NCI-H1417 treated with DMSO at 0.1 percent for 48 hours (cell line): ENCODE results near the gene CCDC88C.
"Not testable (repeated sequence)": the region's sequence is repeated elsewhere in the genome, so short reads cannot be mapped to it uniquely, and the experiment has no call there.

Experiments used
- DNase-seq: peaks from one replicate; lab custom pipeline; 2025; lab: John Stamatoyannopoulos, UW

The CCDC88C gene

DNA sequence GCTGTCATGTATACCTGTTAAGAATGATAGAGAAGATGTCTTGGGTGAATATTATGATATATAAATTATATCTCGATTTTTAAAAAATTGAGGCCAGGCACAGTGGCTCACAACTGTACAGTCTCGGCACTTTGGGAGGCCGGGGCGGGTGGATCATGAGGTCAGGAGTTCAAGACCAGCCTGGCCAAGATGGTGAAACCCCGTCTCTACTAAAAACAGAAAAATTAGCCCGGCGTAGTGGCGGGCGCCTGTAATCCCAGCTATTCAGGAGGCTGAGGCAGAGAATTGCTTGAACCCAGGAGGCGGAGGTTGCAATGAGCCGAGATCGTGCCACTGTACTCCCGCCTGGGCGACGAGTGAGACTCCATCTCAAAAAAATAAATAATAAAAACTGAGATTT, 151.3 kb downstream of the CCDC88C start:
- DNase-seq = not testable (repeated sequence)

DNA sequence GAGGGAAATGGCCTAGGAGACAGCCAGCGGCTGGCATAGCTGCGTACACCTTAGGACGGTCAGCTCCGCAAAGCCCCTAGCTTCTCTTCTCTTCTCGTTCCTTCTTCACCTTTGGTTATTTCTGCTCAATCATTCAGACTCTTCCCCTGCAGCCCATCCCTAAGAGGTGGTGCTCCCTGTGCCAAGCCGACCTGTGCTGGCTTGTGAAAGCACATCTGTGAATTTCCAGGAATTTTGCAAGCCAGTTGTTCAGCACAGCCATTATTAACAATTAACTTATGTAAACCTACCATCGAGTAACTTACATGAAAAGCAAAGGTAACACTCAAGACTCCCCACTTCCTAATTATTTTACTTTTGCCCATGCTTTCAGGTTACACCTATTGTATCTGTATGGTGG, 152.2 kb downstream of the CCDC88C start:
- no peak for DNase-seq

DNA sequence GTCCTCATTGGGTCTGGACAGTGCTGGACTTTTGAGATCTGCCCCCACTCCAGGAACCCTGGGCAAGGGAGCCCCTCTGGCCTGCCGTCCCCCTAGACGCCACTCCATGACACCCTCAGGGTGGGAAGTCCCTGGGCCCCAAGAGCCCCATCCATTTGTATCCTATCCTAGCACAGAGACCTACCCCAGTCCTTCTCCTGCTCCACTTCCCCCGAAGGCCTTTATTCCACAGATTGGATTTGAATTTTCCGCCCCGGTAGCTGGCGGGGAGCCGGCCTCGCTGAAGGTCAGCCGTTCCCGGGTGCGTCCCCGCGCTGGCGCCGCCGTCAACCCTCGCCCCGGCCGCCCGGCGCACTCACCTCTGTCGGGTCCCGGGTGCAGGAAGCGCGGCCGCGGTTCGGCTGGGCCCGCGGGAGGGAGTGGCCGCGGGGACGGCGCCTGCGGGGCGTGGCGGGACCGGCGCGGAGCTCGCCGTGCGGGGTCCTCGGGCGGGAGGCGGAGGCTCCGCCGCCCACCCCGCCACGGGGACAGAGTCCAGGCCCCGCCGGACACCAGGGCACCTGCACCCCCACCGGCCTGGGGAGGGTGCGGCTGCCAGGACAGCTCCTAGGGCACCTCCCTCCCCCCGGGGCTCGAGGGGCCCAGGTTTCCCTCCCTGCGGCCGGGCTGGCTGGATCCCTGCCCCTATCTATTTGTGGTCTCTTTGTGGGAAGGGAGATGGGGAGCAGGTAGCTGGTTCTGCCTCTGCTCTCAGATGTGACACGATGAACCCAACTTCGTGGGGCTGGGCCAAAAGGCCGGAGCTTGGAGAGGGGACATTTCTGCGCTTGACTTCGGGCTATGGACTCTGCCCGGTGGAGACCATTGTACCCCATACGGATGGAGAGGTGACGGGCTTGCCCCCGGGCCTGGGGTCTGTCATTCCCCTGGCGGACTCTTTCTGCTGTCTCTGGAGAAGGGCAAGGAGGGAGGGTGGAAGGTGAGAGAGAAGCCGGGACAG, 153.2 kb downstream of the CCDC88C start:
- DNase-seq = no peak

DNA sequence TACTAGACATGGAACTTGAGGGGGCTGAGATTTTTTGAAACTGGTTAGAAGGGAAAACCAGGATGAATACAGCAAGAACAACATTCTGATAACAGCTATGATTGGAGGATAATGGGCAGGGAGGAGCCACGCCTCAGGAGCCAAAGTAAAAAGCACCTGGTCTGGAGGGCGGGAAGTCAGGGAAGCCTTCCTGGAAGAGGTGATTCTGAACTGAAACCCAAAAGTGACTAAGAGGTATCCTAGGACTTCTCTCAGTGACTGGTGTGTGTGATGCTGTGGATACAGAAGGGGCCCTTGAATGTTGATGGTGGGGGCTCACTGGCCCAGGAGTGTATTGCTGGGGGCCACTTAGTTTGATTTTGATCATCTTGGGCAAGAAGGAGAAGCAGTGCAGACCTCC, 154.3 kb downstream of the CCDC88C start:
- DNase-seq = no peak

DNA sequence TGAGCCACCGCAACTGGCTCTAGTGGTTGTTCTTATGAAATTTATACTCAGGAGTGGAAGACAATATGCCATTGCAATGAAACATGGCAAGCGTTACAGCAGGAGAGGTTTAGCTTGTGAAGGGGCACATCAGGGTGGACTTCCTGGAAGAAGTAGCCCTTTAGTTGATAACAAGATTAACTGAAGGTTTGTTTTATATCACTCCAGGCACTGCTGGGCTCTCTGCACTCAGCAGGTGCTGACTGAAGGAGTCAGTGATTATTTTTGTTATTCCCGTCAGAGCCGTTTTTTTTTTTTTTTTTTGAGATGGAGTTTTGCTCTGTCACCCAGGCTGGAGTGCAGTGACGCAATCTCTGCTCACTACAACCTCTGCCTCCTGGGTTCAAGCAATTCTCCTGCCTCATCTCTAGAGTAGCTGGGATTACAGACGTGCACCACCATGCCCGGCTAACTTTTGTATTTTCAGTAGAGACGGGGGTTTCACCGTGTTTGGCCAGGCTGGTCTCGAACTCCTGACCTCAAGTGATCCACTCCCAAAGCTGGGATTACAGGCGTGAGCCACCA, 155.6 kb downstream of the CCDC88C start:
- DNase-seq = no peak

DNA sequence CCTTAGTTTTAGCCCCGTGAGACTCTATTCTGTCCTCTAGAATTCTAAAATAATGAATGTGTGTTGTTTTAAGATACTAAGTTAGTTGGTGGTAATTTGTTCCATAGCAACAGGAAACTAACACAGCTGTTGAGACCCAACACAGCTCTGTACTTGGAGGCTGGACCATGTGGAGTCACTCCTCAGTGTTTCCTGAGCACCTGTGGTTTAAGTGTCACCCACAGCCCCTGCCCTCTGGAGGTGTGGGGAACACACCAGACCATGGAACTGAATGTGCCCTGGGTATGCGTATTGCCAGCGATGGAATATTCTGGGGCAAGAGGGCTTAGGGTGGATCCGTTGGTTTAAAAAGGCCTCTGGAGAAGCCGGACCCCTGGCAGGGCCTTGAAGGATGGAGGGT, 156.5 kb downstream of the CCDC88C start:
- no peak for DNase-seq

DNA sequence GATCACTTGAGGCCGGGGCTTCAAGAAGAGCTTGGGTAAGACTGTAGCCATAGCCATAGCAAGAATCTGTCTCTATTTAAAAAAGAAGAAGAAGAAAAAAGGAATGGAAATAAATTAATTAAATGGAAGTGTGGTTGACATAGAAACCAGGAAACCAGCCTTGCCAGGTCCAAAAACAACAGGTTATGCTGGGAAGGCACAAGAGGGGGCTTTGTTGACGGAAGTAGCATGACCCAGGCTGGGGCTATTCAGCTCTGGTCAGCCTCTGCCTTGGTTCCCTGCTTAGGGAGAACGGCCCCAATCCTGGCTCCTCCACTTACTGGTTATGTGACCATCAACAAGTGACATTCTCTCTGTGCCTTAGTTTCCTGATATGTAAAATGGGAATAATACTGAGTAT, 158.7 kb downstream of the CCDC88C start:
- no peak for DNase-seq

DNA sequence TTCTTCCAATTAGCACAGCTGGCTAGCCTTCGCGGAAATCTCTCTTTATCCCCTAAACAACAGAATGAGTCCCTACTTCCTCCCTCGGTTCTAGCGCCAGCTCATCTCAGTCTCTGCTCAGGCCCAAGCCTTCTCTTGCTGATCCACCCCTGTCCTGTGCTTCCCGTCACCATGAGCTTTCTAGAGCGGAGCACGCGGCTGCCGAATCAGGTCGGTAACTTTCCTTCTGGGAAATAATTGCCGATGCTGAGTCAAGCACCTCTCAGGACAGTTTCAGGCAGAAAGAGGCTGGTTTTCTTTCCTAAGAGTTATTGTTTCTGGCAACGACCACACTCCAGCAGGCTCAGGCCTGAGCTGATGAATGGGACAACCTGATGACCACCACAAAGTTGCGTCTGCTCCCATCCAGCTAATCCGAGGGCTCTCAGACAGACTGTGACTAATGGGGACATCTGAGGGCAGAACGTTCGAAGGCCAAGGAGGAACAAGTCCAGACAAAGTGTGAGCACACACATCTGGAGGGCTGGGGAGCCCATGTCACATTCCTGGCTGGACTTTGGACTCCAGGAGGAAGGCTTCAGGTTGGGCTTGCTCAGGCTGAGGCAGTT, 159.5 kb downstream of the CCDC88C start:
- DNase-seq = no peak

DNA sequence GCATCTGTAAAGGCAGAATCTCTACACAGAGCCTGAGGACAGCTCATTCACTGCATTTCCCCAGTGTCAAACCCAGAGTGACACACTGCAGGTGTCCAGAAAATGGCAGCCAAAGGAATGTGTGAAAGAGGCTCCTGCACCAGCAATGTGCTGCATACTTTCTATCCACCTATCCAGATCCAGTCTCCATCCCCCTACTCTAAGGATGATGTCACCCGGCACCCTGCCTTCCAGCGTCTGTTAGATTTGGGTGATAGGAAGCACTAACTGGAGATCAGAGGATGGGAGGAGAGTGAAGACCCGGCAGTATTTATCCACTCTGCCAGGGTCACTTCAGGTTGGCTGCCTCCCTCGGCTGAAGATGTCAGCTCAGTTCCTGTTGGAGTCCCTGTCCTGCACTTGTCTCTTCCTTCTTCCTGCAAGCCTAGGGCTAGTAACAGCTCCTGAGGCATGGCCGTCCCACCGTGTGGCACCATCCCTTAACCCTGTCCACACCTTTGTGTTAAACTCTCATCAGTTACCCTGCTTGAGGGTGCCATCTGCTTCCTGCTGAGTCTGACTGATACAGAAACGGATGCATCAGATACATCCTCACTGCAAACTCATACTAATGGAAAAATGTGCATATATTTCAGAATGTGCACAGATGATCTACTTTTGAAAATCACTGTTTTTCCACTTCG, 160.2 kb downstream of the CCDC88C start:
- DNase-seq = no peak

DNA sequence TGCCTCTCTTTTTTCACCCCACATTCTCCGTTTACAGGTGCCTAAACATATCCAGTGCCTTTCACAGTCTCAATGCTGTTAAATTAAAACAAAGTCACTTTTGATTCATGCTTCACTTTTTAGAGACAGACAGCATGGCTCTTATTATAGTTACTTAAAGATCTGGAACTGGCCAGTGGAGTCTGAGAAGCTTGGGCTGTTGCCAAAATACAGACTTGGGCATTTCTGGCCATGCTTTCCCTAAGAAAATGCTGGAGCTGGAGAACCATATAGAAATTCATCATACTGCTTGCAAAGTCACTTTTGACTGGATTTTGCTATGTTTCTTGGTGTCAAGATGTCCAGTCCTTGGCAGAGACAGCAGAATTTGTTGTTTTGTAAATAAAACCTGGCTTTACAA, 161.0 kb downstream of the CCDC88C start:
- DNase-seq = no peak

DNA sequence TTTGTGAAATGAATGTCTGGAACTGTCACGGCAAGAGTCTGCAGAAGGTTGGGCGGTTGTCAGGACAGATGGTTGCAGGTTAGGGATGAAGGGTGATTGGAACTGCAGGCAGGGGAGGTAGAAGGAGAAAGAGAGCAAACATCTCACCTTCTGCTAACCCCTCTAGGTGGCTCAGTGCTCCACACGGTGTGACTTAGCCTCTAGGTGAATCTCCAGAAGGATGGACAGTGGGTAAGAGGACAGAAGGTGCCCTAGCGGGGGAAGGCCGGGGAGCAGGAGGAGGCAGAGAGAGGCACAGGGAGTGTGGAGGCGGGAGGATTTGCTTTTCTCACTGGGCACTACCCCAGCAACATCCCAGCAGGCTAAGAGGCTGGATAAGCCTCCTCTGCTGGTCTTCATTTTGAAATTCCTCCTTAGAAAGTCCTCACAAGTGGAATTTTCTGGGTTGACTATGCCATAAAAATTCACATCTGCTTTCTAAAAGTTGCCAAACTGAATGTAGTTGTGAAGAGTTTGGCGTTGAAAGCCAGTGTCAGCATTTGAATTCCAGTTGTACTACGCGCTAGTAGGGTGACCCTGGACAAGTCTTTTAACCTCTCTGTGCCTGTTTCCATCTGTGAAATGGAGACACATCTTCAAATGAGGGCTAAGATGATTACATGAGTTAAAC, 162.5 kb downstream of the CCDC88C start:
- no peak for DNase-seq

DNA sequence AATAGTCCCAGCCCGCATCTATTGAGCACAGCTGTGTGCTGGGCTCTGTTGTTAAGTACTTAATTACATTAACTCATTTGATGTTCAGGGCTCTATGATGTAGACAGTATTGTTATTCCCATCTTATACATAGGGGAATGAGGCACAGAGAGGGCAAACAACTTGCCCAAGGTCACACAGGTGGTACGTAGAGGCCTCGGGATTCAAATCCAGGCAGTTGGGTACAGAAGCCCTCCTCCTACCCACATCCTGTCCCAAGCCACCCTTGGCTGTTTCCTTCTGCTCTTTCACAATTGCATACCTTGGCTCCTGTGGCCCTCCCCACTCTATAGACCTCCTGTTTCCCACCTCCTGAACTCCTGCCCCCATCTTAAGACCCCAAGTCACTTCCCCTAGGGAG, 163.2 kb downstream of the CCDC88C start:
- DNase-seq = no peak

DNA sequence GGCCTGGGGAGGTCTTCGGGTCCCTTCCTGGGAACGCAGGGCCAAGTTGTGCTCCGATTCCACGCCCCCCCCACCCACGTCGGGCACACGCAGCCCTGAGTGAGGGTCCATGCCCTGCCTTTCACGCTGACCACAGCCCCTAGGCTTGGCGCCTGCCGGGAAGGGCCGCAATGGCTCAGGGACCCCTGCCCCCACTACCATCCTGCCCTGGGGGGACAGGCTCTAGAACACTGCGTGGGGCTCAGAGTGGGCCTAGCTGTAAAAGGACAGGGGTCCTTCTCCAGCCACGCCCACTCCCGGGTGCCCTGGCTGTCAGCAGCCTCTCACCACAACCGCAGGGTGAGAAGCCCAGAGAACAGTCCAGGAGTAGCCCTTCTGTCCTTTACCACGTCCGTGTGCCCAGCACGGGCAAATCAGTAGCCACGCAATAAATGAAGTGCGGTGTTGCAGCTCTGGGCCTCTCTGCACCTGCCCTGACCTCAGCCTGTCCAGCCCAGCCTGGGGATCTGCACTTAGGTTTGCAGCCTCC, 163.8 kb downstream of the CCDC88C start:
- DNase-seq = no peak

DNA sequence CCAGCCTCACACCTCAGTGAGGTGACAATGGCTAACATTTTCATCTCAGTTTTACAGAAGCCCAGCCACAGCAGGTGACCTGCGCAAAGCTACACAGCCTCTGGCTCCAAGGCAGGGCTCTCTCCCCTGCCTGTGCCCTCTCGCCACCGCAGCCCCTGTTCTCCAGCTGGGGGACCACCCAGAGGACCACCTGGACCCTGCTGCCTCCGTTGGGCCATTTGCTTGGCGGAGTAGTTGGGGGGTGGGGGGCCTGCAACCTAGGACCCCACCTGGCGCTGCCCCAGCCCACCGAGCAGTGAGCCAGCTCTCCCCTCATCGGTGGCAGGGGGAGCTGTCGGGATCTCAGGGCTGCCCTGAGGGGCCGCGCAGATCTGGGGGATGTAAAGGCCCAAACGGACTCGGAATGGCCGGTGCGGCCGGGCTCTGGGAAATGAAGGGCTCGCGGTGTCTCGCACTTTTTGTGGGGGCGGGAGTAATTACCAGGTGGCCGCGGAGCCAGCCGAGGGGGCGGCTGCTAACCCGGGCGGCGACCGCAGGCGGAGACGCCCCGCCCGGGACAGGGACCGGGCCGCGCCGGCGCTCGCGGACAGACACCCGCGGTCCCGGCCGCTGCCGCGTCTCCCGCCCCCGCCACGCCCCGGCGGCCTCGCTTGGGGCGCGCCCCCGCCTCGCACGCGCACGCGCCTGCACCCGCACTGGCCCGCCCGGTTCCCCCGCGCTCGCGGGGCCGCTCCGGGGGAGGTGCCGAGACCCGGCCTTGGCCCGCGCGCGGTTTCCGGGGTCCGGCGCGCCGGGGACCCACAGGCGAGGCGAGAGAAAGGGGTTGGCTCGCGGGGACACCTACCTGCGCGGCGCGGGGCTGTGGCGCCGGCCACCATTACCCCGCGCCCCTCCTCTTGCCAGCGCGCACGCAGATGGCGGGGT, 164.5 kb downstream of the CCDC88C start:
- DNase-seq = no peak

DNA sequence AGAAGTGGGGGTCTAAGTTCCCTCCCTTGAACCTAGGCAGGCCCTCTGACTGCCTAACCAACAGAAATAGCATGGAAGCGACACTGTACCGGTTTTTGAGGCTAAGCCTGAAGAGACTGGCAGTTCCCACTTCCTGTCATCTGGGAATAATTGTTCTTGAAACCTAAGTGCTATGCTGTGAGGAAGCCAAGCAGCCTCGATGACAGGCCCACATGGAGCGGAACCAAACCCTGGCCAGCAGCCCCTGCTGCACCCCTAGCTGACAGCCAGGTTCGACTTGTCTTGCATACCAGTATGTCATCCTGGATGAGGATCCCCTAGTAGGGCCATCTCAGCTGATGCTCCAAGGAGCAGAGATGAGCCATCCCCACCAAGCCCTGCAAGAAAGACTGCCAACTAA, 166.7 kb downstream of the CCDC88C start:
- no peak for DNase-seq

DNA sequence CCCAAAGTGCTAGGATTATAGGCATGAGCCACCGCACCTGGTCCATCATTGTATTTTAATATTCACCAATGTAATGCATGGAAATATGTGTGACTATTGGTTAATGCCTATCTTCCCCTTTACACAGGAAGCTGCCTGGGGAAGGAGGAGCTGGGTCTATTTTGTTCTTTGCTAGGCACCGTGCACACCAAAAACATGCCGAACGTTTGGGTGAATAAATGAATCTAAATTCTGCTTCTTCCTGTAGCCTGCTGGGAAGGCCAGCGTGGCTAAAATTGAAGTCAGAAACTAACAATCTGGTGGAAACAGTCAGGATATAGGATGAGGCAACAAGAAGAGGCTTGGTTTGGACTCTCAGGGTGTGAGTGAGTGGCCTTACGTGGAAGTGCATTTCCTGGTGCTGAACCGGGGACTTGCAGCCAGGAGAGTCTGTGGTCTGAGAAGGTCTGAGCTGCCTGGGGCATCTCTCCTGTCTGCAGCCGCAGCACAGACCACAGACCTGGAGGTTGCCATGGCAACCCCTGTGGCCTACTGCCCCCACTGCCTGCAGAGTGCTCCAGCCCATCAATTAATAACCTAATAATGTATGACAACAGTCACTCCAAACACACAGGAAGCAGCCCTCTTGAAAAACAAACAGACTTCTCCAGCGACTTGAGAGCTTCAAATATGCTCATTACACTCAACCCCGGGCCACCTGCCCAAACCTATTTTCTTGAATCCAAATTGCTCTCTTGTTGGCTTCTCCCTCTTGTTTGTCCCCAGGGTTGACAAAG, 167.6 kb downstream of the CCDC88C start:
- peak; percentile 99 for DNase-seq

DNA sequence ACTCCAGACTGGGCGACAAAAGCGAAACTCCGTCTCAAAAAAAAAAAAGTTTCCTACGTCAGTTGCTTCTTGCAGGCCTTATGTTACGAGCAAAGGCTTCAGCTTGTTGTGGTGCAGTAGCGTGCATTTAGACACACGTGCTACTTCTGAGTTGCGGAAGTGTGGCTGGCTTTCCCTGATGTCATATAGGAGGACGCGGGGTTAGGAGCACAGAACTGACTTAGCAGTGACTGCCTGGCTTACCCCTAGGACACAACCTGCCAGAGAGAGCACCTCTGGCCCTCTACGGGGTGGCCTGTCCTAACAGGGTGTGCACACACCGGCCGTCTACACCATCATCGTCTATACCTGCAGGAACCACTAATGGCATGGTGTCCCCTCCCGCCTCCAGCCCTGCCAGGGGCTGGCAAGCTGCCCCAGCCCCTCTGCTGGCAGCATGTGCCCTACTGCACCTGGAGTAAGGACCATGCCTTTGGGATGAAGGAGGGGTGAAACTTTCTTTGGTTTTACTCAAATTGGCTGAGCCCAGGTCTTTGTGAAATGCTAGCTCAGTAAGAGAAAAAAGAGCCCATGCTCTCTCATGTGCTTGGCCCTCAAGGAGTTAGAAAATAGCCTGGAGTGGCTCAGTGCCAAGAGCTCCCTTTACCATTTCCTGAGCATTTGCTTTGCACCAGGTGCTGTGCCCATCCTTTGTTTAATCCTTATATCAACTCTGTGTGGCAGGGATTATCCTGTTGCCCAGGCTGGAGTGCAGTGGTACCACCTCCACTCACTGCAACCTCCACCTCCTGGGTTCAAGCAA, 171.4 kb downstream of the CCDC88C start:
- DNase-seq = no peak

DNA sequence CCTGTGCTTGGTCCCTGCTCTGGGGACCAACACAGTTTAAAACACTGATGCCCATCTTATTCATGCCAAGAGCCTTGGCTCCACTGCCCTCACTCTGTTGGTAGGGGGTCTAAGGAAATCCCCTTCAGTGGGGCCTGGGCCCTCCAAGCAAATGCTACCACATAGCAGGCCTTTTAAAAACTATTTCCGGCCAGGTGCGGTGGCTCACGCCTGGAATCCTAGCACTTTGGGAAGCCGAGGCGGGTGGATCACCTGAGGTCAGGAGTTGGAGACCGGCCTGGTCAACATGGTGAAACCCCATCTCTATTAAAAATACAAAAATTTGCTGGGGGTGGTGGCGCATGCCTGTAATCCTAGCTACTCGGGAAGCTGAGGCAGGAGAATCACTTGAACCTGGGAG, 172.0 kb downstream of the CCDC88C start:
- not testable (repeated sequence) for DNase-seq

DNA sequence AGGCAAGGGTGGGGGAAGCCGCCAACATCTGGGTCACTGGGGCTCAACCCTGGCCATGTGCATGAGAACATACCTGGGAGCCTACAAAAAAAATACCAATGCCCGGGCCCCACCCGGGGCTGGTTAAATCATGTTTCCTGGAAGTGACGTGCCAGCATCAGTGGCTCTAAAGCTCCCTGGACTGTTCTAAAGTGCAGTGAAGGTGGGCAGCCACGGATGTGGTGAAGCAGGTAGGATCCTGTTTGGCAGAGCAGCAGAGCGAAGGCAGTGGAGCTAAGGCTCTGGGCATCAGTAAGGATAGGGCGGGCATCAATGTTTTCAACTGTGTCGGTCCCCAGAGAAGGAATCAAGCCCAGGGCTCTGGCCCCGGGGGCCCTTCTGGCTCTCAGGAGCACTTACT, 172.6 kb downstream of the CCDC88C start:
- DNase-seq = no peak
